GM21786 (cell line): Measurements from ENCODE around the gene IDE.
"Not testable (repeated sequence)": the region's sequence is repeated elsewhere in the genome, so short reads cannot be mapped to it uniquely, and the experiment has no call there.

Experiments used
- ATAC-seq: cut with Tn5 transposase; IDR thresholded peaks from one replicate; pipeline ENCODE4 v1.9.1; 2021; ENCODE audit not compliant: unreplicated experiment

IDE gene

DNA sequence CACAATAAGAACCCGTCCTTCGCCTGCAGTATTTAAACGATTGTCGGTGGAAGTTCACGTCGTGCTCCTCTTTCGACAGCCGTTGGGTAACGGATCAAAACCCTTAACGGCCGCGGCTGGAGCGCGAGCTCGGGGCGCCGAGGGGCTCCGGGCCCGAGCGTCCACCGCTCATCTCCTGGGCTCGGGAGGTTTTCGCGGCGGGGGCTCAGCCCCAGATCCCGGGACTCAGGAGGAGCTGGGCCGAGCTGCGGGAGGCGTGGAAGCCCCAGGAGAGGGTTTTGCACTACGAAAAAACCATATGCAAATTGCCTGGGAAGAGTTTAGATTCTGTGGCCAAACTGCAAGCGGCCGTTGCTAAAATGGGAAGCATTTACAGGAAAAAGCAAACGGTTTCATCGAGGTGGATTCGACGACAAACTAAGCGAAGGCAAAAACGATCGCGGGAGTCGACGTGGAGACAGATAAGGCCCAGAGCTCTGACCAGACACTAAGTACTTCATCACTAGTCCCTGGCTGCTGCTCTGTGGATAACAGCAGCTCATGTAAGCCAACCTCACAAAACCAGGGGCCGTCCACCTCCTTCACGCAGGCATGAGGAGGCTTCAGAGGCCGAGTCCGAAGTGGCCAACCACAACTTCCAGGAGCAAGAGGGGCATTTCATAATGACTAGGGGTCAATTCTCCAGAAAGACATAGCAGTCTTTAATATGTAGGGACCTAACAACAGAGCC is 153.2 kb downstream of the IDE start:
- no peak for ATAC-seq

DNA sequence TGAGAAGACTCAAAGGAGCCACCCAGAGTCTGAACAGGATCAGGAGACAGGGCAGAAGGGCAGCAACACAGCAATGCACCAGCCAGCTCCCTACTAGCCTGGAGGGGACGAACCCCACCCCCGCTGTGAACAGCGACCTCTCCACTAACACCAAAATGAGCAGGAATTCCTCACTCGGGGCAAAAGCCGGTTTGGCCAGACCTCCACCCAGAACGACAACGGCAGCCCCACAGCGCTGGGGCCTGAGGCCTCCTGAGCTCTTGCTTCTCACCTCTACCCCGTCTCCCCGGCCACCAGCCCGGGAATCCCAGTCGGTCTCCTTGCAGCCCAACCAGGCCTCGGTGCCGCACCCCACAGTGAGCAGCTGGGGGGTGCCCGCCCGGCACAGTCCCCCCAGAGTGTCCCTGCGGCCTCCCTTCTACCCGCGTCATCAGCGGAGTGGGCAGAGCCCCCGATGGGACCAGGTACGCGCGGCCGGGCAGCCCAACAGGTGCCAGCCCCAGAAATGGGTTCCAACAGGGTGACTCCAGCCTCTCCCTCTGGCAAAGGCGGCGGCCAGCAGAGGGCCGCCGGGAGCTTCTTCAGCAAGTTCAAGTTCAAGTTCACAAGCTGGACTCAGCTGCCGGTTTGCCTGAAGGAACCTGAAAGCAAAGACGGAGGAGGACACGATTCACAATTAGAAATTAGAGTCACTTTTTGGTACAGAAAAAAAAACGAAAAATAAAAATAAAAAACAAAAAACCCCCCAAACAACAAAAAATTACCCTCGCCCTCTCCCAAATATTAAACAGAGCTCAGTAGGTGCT is 153.9 kb downstream of the IDE start:
- ATAC-seq = no peak

DNA sequence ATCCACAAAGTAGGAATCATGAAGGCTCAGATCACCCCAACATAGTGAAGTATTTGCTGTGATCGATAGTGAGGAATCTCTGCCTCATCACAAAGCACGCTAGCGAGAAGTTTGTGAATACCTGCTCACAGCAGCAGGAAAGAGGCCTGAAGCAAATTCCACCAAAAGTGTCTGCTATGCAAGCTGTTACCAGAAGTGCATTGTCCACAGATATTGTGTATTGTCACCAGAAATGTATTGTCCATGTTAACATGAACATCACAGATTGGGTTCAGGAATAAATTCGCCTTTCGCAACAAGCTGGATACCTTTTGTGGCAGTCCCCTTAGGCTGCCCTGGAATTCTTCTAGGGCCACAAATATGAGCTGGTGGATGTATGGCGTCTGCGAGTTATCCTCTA is 155.0 kb downstream of the IDE start:
- ATAC-seq = no peak

DNA sequence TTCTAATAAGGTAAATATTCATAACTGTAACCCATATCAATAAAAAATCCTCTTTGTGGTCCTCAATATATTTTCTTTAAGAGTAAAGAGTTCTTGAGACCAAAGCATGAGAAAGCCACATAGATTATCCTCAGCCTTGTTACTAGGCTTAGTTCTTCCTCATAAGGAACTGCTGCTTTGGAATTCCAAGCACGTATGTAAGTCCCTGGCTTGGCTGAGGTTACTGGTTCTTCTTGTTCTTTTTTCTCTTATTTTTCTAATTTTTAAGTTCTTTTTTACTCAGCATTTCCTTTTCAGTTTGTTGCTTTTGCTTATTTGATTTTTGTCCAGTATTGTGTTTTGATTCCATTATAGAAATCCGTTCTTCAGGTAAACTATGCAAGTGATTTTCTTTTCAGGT is 155.7 kb downstream of the IDE start:
- ATAC-seq = no peak

DNA sequence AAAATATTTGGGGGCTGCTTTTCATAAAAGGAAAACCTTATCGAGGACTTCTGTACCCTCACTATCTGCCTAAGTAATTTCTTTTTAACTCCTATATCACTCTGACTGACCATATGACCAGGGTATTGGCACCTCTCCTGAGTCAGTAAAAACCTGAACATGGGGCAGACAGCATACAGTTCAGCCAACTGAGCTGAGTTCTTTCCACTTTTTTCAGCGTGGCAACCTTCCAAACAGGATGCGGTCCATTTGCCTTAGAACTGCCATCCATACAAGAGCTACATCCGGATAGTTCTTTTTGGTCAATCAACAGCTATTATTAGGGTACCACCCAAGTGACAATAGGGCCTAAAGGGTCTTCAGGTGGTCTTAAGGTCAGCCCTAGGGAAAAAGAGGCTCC is 160.4 kb downstream of the IDE start:
- no peak for ATAC-seq

DNA sequence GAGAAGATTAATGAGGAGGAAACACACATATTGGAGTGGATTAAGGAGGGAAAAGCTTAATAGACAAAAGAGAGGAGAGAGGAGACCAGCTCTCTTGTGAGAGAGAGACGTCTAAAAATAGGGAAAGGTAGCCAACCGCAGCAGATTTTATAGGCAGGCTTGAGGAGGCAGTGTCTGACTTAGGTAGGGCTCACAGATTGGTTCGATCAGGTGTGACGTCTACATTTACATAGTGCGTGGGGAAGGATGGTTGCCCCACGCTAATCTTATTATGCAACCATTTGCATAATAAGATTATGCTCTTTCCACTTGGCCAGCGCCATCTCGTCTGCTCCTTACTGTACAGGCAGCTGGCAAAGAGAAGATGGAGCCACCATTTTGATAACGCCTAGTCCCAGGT is 160.9 kb downstream of the IDE start:
- no peak for ATAC-seq

DNA sequence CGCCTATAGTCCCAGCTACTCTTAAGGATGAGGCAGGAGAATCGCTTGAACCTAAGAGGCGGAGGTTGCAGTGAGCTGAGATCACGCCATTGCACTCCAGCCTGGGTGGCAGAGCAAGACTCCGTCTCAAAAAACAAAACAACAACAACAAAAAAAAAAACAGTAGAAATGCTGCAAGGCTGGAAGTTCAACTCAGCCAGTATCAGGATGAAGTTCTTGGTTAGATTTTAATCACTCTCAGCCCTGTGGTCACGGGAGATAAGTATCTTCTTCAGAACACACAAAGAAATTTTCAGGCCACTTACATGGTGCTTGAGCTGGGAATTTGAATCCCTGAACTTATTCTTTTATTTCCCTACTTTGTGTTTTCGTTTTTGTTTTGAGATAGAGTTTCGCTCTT is 162.5 kb downstream of the IDE start:
- ATAC-seq = no peak

DNA sequence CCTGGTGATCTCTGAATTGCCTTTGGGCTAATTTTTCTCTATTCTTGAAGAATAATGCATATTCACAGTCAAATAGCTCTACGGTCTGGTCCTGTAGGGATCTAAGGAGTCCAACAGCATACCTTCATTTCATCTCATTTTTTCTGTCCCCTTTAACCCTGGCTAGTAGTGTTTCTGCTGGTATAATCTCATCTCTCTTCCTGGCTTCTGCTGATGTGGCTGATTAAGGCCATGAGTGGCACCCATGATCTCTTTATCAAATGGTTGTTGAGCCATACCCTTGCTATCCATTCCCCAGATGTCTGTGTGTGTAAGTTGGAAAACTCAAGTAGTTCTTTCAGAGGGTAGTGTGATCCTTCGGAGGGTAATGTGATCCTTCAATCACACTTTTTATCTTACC is 163.4 kb downstream of the IDE start:
- no peak for ATAC-seq

DNA sequence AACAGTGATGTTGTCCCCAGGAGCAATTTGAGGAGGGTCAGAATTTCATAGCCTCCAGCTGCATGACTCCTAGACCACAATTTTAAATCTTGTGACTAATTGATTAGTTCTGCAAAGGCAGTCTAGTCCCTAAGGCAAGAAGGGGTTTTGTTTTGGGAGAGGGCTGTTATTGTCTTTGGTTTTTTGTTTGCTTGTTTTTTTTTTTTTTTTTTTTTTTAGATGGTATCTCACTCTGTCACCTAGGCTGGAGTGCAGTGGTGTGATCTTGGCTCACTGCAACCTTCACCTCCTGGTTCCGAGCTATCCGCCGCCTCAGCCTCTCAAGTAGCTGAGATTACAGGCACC is 165.9 kb downstream of the IDE start:
- ATAC-seq = no peak

DNA sequence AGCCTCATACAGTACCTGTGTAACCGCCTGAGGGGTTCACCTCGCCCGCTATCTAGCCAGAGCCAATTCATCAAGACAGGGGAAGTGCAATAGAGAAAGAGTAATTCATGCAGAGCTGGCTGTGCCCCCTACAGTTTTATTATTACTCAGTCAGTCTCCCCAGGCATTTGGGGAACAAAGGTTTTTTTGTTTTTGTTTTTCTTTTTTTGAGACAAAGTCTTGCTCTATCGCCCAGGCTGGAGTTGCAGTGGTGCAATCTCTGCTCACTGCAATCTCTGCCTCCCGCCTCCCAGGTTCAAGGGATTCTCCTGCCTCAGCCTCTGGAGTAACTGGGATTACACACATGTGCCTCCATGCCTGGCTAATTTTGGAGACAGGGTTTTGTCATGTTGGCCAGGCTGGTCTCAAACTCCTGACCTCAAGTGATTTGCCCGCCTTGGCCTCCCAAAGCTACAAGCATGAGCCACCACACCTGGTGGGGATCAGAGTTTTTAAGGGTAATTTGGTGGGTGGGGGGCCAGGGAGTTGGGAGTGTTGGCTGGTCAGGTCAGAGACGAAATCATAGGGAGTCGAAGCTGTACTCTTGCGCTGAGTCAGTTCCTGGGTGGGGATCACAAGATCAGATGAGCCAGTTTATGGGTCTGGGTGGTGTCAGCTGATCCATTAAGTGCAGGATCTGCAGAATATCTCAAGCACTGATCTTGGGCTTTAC is 166.4 kb downstream of the IDE start:
- no peak for ATAC-seq

DNA sequence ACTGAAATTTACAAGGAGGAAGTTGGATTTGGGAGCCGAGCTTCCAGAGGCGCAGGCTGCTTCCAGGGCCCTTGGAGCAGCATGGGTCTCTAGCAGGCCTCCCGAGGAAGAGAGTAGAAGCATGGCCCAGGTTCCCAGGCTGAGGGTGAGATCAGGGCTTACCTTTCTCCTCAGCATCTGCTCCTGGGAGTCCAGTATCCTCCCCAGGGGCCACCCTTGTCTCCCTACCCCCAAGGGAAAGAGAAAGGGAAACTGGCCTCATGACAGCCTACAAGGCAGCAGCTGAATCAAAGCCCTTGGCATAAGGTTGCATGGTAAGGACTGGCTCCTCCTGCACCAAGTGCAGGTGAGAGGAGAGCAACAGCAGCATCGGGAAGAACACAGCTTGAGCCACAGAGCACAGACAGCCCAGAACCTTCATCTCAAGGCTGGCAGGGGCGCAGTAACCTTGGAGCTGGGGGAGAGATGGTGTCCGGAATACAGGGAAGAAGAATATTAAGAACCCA is 168.4 kb downstream of the IDE start:
- ATAC-seq = no peak

DNA sequence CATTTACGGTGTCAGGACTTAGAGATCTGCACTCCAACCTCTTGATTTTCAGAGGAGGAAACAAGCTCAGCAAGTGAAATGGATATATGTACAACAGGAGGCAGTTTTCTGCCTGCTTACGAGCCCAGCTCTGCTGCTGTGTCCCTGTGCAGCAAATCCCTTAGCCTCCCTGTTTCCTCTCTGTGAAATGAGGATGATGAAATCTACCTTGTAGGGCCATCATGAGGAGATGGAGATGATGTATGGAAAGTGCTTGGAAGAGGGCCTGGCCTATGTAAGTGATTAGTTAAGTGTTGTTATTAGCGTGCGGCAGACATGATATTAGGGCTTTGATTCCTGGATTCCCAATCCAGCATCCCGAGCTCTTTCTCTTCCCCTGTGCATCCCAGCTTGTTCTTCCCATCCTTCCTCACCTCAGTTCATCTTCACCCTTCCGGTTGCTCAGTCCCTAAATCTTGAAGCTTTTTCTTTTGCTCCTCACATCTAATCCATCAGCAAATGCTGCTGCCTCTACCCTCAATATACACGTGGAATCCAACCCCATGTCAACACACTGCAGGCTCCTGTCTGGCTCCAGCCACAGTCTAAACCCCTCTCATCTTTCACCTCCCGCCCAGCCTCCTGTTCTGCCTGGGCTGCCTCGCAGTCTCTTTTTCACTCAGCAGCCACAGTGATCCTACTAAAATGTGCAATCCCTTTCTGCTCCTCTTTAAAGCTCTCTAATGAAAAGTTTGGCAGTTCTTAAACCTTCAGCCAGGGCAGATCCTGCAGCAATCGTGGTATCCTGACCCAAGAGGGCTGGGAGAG is 169.1 kb downstream of the IDE start:
- no peak for ATAC-seq

DNA sequence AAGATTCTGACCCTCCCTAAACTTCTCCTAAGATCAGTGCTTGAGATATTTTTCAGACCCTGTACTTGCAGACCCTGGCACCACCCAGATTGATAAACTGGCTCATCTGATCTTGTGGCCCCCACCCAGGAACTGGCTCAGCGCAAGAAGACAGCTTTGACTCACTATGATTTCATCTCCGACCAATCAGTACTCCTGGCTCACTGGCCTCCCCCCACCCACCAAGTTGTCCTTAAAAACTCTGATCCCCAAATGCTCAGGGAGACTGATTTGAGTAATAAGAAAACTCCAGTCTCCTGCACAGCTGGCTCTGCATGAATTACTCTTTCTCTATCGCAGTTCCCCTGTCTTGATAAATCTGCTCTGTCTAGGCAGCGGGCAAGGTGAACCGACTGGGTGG is 171.7 kb downstream of the IDE start:
- ATAC-seq = not testable (repeated sequence)
